HepG2 (cell line): ENCODE measurements around the gene WDR83. TPM values are rescaled to one million over a fixed set of nuclear protein-coding genes. Genes with fewer than 3 reads are reported as not detected.

Experiments used
- CEBPZ ChIP-seq: IDR thresholded peaks from 2 replicates; pipeline ENCODE4 v1.6.1; 2012; ENCODE audit warnings: low read length, improper control_type of control experiment
- FOXP4 ChIP-seq: sonication (generic); formaldehyde crosslinking; IDR thresholded peaks from 2 replicates; pipeline ENCODE4 v1.4.0; 2020; ENCODE audit warnings: missing genetic modification reagents
- GFI1 ChIP-seq: sonication (generic); formaldehyde crosslinking; IDR thresholded peaks from 2 replicates; pipeline ENCODE4 v1.5.0; 2020; ENCODE audit warnings: missing genetic modification reagents, mild to moderate bottlenecking, borderline replicate concordance
- NFIB ChIP-seq: sonication (generic); formaldehyde crosslinking; IDR thresholded peaks from 2 replicates; pipeline ENCODE4 v1.9.0; 2021; ENCODE audit warnings: missing genetic modification reagents, mild to moderate bottlenecking, borderline replicate concordance
- RERE ChIP-seq: IDR thresholded peaks from 2 replicates; pipeline ENCODE4 v1.6.1; 2016; ENCODE audit warnings: low read depth, missing genetic modification reagents, missing compliant biosample characterization
- TBX2 ChIP-seq: sonication (generic); formaldehyde crosslinking; IDR thresholded peaks from 2 replicates; pipeline ENCODE4 v1.5.0; 2020; ENCODE audit warnings: missing genetic modification reagents, mild to moderate bottlenecking, borderline replicate concordance
- THAP11 ChIP-seq: IDR thresholded peaks from 2 replicates; pipeline ENCODE4 v1.6.1; 2016; ENCODE audit warnings: missing biosample characterization, missing genetic modification reagents
- UBTF ChIP-seq: sonication (generic); formaldehyde crosslinking; IDR thresholded peaks from 2 replicates; pipeline ENCODE4 v1.4.0; 2020; ENCODE audit warnings: mild to moderate bottlenecking, missing genetic modification reagents
- XRCC5 ChIP-seq: fragments of 200-400 bp; formaldehyde crosslinking; optimal IDR thresholded peaks from 2 replicates; pipeline ENCODE3; 2017; ENCODE audit warnings: mild to moderate bottlenecking, low read length
- ZNF326 ChIP-seq: sonication (generic); formaldehyde crosslinking; IDR thresholded peaks from 2 replicates; pipeline ENCODE4 v1.4.0; 2020; ENCODE audit warnings: missing genetic modification reagents, borderline replicate concordance
- ZNF614 ChIP-seq: IDR thresholded peaks from 2 replicates; pipeline ENCODE4 v1.6.1; 2018; ENCODE audit warnings: missing biosample characterization, missing genetic modification reagents, inconsistent platforms, borderline replicate concordance
- polyA plus RNA-seq, 8 experiments: library from polyadenylated mRNA; depleted of rRNA in 3 of 8; stranded (reverse) in 7 of 8; unstranded in 1 of 8; fragments of >200 nt; fragmentation: Illumina TruSeq in 4 of 8; extraction: Trizol in 4 of 8; gene quantifications; 2 replicates each; pipeline versions ENCODE4 v1.2.1 to v1.2.3, GENCODE V29; 2011 to 2016; ENCODE audit warnings: low read depth in 4 of 8, missing spikeins in 1 of 8, mixed read lengths in 1 of 8; ENCODE audit not compliant: insufficient read depth in 1 of 8
- total RNA-seq, 5 experiments: library from RNA; depleted of rRNA; stranded (reverse); fragments of >200 nt; fragmentation: Illumina TruSeq; extraction: Trizol; gene quantifications; 2 replicates each; pipeline ENCODE4 v1.2.3, GENCODE V29; 2016; ENCODE audit warnings: low read depth in 1 of 5

Gene WDR83
- total and polyA plus RNA-seq, 2 of the 13 experiments (the other 11 are each of a cell fraction or from before 2014, with no cell fraction given) = 4.5 to 10.7 TPM

- TF ChIP-seq RERE (CRISPR knock-in tag) (0 out of 2 replicates have a peak, but pooled peaks have one; percentile 30), TBX2 (CRISPR knock-in tag) (no peak; the same call in 1 of the 2 replicates), XRCC5 (peak; percentile 55), GFI1 (CRISPR knock-in tag) (no peak), CEBPZ (no peak), NFIB (CRISPR knock-in tag) (no peak), THAP11 (peak; percentile 96), FOXP4 (no peak; the same call in 1 of the 2 replicates), UBTF (CRISPR knock-in tag) (no peak), ZNF326 (CRISPR knock-in tag) (no peak), ZNF614 (CRISPR knock-in tag) (peak; percentile 32; the same call in 1 of the 2 replicates)
Measured at GRCh38 chr19:12722566-12723380, 56.2 kb downstream of the WDR83 start (continued).
